Measurements from ENCODE around the gene CORO2A.
"Not testable (repeated sequence)": the region's sequence is repeated elsewhere in the genome, so short reads cannot be mapped to it uniquely, and the experiment has no call there.

Gene CORO2A

DNA sequence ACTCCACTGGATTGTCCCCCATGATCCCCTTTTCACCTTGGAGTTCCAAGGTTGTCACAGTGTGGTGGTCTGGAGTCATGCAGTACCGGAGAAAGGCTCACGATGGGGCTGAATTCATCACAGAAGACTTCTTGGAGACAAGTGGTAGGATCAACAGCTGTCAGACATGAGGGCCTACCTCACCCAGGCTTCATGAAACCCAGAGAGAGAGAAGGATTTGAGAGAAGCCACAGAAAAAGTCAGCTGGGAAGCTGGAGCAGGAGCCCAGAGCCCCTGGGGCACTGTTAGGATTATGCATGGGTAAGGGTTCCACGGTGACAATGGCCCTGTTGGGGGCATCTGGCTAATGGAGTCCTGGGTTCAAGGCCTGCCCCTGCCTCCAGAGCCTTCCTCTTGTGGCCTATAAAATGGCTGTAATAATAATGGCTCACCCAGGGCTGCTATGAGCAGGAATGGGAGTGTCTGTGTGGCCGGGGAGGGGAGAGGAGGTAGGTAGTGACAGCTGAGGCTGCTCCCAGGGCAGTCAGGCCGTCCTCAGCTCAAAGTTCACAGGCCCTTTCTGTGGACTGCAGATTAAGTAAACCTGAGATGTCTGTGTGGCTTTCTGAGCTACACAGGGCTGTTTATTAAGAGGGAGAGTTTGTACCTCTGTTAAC is 74.3 kb downstream of the CORO2A start:
- peak overlapping the region; percentile 87 for H3K4me3 ChIP-seq (ENCODE audit: low read depth, low read length)
- TF ChIP-seq, protein P1, sequence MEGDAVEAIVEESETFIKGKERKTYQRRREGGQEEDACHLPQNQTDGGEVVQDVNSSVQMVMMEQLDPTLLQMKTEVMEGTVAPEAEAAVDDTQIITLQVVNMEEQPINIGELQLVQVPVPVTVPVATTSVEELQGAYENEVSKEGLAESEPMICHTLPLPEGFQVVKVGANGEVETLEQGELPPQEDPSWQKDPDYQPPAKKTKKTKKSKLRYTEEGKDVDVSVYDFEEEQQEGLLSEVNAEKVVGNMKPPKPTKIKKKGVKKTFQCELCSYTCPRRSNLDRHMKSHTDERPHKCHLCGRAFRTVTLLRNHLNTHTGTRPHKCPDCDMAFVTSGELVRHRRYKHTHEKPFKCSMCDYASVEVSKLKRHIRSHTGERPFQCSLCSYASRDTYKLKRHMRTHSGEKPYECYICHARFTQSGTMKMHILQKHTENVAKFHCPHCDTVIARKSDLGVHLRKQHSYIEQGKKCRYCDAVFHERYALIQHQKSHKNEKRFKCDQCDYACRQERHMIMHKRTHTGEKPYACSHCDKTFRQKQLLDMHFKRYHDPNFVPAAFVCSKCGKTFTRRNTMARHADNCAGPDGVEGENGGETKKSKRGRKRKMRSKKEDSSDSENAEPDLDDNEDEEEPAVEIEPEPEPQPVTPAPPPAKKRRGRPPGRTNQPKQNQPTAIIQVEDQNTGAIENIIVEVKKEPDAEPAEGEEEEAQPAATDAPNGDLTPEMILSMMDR (IDR thresholded peaks at IDR 0.05; ENCODE audit: borderline replicate concordance, insufficient read depth, low read depth, low read length): peak; percentile 52; the same call in 1 of the 2 replicates

DNA sequence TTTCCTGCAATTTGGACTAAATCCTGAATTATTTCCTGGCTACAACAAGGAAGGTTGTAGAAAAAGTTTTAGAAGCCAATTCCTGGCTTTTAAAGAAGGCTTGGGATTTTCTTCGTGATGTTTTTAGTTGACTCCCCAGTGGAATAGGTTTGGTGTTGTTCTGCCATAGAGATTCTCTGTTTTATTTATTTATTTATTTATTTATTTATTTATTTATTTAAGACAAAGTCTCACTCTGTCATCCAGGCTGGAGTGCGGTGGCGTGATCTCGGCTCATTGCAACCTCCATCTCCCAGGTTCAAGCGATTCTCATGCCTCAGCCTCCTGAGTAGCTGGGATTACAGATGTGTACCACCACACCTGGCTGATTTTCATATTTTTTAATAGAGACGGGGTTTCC is 75.3 kb downstream of the CORO2A start:
- H3K4me3 ChIP-seq (ENCODE audit: low read depth, low read length): not testable (repeated sequence)

DNA sequence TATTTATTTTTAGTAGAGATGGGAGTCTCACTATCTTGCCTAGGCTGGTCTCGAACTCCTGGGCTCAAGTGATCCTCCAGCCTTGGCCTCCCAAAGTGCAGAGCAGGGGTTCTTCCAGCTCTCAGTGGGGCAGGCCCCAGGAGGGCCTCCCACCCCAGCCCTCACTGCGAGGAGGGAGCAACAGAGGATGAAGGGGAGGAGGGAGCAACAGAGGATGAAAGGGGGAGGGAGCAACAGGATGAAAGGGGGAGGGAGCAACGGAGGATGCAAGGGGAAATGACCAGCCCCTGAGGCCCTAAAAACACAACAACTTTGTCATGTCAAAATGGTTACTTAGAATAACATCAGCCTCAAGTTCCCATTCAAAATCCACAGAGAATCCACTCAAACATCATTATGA is 83.4 kb downstream of the CORO2A start:
- TF ChIP-seq, protein P1 (IDR thresholded peaks at IDR 0.05; ENCODE audit: borderline replicate concordance, insufficient read depth, low read depth, low read length): no peak
- H3K4me3 ChIP-seq (ENCODE audit: low read depth, low read length): no peak overlapping the region

DNA sequence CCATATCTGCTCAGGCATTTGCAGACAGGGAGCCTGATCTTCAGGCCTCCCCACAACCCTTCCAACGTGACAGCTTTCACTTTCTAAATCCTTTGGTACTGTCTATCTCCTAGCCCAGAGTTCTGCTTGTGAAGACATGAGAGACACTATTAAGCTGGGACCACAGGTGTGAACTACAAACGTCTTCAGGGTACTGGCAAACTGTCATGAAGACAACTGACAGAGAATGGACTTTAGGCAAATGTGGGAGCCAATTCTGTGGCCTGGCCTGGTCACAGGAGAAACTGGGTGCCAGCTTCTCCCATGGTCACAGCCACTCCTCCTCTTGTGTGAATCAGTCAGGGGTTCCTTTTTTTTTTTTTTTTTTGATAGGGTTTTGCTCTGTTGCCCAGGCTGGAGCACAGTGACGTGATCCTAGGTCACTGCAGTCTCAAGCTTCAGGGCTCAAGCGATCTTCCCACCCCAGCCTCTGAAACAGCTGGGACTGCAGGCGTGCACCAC is 83.9 kb downstream of the CORO2A start:
- H3K4me3 ChIP-seq (ENCODE audit: low read depth, low read length): no peak overlapping the region
- TF ChIP-seq, protein P1 (IDR thresholded peaks at IDR 0.05; ENCODE audit: borderline replicate concordance, insufficient read depth, low read depth, low read length): no peak

DNA sequence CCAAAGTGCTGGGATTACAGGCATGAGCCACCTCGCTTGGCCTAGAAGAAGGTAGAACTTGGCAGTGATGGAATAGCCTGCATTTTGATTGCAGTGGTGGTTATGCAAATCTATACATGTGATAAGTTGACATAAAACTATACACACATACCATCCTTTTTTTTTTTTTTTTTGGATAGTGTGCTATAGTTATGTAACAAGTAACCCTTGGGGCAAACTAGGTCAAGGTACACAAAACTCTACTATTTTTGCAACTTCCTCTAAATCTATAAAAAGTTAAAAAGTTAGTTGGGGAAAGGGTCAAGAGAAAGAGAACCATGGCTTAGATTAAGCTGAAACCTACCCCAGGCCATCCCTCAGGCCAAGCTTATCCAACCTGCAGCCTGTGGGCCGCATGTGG is 84.5 kb downstream of the CORO2A start:
- TF ChIP-seq, protein P1 (IDR thresholded peaks at IDR 0.05; ENCODE audit: borderline replicate concordance, insufficient read depth, low read depth, low read length): no peak
- H3K4me3 ChIP-seq (ENCODE audit: low read depth, low read length): no peak overlapping the region

DNA sequence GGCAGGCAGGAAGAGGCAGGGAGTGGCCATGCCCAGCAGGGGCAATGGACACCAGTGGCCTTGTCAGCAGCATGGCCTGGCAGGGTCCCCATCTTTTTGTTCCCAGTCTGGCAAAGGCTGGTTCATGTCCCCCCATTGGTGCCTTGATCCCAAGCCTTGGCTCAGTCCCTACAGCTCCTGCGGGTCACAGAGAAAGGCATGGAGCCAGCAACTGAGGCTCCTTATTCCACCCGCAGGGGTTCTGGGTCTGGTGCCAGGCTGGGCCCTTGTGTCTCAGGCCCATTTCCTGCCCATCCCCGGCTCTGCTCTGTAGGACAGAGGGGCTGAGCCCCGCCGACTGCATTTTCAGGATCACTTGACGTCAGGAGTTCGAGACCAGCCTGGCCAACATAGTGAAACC is 87.4 kb downstream of the CORO2A start:
- TF ChIP-seq, protein P1 (IDR thresholded peaks at IDR 0.05; ENCODE audit: borderline replicate concordance, insufficient read depth, low read depth, low read length): no peak
- no peak overlapping the region for H3K4me3 ChIP-seq (ENCODE audit: low read depth, low read length)

DNA sequence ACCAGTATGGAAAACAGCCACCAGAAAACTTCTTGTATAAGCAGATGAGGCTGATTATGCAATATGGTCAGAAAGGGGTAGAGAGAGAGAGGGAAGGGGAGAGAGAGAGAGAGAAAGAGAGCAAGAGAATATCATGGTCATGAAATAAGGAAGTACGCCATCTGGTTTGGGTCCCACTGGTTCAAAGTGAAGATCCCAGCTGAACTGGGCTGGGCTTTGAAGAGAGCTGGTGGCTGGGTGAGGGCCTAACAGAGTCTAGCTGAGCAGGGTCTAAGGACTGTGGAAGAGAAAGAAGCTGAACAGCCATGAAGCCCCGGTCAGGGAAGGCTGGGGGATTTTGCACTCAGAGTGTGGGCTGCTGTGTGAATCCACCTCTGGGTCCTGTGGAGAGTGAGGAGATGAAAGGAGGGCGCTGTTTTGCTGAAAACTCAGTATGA is 88.0 kb downstream of the CORO2A start:
- no peak overlapping the region for H3K4me3 ChIP-seq (ENCODE audit: low read depth, low read length)
- TF ChIP-seq, protein P1 (IDR thresholded peaks at IDR 0.05; ENCODE audit: borderline replicate concordance, insufficient read depth, low read depth, low read length): no peak

Measured in GM12875 (cell line).